22Rv1 (cell line): ENCODE results near the gene ALPL.
A peak's percentile ranks its signal among the peaks of the same experiment; 100 is the strongest.

ENCODE experiments used
- H3K27ac ChIP-seq: fragments of 450-650 bp; 2 replicates; pipeline ENCODE4 v1.5.1; 2017
- CTCF ChIP-seq: fragments of 450-650 bp; IDR thresholded peaks from 2 replicates; pipeline ENCODE4 v1.5.1; 2017; ENCODE audit warnings: mild to moderate bottlenecking
- ZFX ChIP-seq: fragments of 450-650 bp; IDR thresholded peaks from 2 replicates; pipeline ENCODE4 v1.6.1; 2017; ENCODE audit warnings: antibody characterized with exemption, borderline replicate concordance

Gene ALPL

DNA sequence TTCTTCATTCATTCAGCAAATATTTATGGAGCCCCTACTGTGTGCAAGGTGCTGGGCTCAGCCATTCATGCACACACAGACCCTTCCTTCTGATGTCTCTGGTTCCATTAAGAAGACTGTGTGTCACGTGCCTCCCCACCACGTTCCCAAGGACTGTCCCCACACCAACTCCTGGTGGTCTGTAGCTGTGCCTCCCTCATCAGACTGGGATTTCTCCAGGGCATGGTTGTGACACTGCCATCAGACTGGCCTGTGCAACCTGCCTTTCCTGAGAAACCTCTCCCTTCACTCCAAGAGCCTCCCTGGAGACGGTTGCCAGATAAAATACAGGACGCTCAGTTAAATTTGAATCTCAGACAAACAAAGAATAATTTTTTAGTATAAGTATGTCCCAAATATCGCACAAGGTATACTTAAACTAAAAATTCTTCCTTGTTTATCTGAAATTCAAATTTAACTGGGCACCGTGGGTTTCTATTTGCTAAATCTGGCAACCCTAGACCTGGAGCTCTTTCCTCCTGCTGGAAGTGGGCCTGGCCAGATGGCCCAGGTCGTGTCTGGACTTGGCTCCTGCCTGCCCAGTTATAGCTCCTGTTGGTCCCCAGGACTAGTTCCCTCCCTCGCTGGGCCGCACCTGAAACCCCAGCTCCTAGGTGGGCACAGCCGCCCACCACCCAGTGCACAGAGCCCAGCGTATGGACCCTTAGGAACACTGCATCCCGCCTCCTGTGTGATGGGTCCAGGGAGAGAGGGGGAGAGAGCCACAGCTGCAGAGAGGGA is 83.1 kb downstream of the ALPL start:
- TF ChIP-seq CTCF, result no peak
- TF ChIP-seq ZFX, result no peak
- H3K27ac ChIP-seq, result no peak overlapping the region

- no peak for TF ChIP-seq CTCF
- TF ChIP-seq ZFX, result no peak
Observed at GRCh38 chr1:21593231-21593630, 84.0 kb downstream of the ALPL start.

DNA sequence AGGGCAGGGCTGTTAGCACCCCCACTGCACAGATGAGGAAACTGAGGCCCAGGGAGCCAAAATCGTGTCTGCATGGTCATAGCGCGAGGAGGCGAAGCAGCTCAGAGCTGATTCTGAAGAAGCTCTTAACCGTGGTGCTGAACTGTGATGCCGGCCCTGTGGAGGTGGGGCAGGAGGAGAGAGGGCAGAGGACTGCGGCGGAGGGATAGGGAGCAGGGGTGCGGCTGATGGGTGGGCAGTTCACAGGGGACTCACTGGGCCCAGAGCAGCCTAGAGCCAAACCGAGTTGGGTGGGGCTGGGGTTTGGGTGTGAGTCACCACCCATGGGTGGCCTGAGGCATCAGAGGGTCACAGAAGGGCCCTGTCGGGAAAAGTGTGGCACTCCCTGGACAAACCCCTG is 85.3 kb downstream of the ALPL start:
- H3K27ac ChIP-seq, result no peak overlapping the region
- TF ChIP-seq ZFX (no peak), CTCF (no peak)

More at GRCh38 chr1:21593231-21593630, 84.0 kb downstream of the ALPL start:
- H3K27ac ChIP-seq, result no peak overlapping the region

GRCh38 chr1:21594935-21595897 is 86.0 kb downstream of the ALPL start:
- H3K27ac ChIP-seq, result no peak overlapping the region

DNA sequence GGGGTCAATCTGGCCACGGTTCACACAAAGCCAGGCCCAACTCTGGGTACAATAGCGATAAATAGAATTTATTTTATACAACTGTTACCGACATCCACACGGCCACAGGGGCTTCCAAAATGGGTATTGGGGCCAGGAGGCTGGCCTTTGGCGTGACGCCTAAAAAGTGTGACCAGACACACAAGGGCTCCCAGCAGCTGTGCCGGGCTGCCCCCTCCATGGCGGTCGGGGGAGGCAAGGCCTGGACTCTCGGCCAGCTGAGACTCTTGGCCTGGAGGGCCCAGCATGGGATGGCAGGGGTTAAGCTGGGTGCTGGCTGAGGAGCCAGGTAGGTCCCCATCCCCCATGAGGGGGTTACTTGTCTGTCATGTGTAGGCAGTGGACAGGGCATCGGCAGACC is 87.0 kb downstream of the ALPL start:
- TF ChIP-seq ZFX, result no peak
- no peak for TF ChIP-seq CTCF
- H3K27ac ChIP-seq, result no peak overlapping the region

More at GRCh38 chr1:21594935-21595897, 86.0 kb downstream of the ALPL start:
- TF ChIP-seq CTCF, result peak; percentile 72
- no peak for TF ChIP-seq ZFX

GRCh38 chr1:21596628-21597027 is 87.4 kb downstream of the ALPL start:
- no peak overlapping the region for H3K27ac ChIP-seq
- TF ChIP-seq CTCF, result no peak
- TF ChIP-seq ZFX, result no peak

GRCh38 chr1:21597753-21598152 is 88.5 kb downstream of the ALPL start:
- no peak for TF ChIP-seq ZFX
- TF ChIP-seq CTCF, result no peak
- H3K27ac ChIP-seq, result no peak overlapping the region
